ENCODE results near the gene AQP12B. TPM values are rescaled to one million over a fixed set of nuclear protein-coding genes. Genes with fewer than 3 reads are reported as not detected.
"Not testable (repeated sequence)": the region's sequence is repeated elsewhere in the genome, so short reads cannot be mapped to it uniquely, and the experiment has no call there.

AQP12B gene
- total RNA-seq, 1 donor from 2014 or later: not detected

- intact Hi-C loops (cut with micrococcal nuclease): no loop called here
- no peak for ATAC-seq
- no peak for DNase-seq
Measured at GRCh38 chr2:240688553-240688919, 5.9 kb upstream of the AQP12B start.

- intact Hi-C loops (cut with micrococcal nuclease): no loop called here
- DNase-seq (no peak), ATAC-seq (no peak)
Measured at GRCh38 chr2:240687741-240688552, 5.3 kb upstream of the AQP12B start.

- ATAC-seq (no peak), DNase-seq (no peak)
- intact Hi-C loops (cut with micrococcal nuclease): no loop called here
Measured at GRCh38 chr2:240687045-240687740, 4.5 kb upstream of the AQP12B start.

- ATAC-seq: no peak
- intact Hi-C loops (cut with micrococcal nuclease): no loop called here
- DNase-seq: no peak
Measured at GRCh38 chr2:240686460-240686859, 3.8 kb upstream of the AQP12B start.

GRCh38 chr2:240685771-240686371 lies 3.2 kb upstream of the AQP12B start:
- ATAC-seq: no peak
- no peak for DNase-seq
- intact Hi-C loops (cut with micrococcal nuclease): no loop called here

- intact Hi-C loops (cut with micrococcal nuclease); ATAC-seq; DNase-seq: not testable (repeated sequence)
Measured at GRCh38 chr2:240683980-240684728, 1.5 kb upstream of the AQP12B start.

- ATAC-seq; DNase-seq; intact Hi-C loops (cut with micrococcal nuclease): not testable (repeated sequence)
Measured at GRCh38 chr2:240683329-240683979, 769 bp upstream of the AQP12B start.

- DNase-seq; ATAC-seq; intact Hi-C loops (cut with micrococcal nuclease): not testable (repeated sequence)
Measured at GRCh38 chr2:240680185-240680584, 2.5 kb downstream of the AQP12B start.

GRCh38 chr2:240678909-240679308 lies 3.8 kb downstream of the AQP12B start:
- intact Hi-C loops (cut with micrococcal nuclease); ATAC-seq; DNase-seq: not testable (repeated sequence)

GRCh38 chr2:240678043-240678442 lies 4.6 kb downstream of the AQP12B start:
- intact Hi-C loops (cut with micrococcal nuclease); DNase-seq; ATAC-seq: not testable (repeated sequence)

GRCh38 chr2:240675345-240675744 lies 7.3 kb downstream of the AQP12B start:
- intact Hi-C loops (cut with micrococcal nuclease); DNase-seq: not testable (repeated sequence)
- ATAC-seq: peak; percentile 56

- intact Hi-C loops (cut with micrococcal nuclease); ATAC-seq; DNase-seq: not testable (repeated sequence)
Measured at GRCh38 chr2:240674461-240675184, 8.1 kb downstream of the AQP12B start.

GRCh38 chr2:240672701-240673190 lies 9.9 kb downstream of the AQP12B start:
- intact Hi-C loops (cut with micrococcal nuclease): no loop called here
- DNase-seq (no peak), ATAC-seq (peak; percentile 48)

GRCh38 chr2:240672076-240672700 lies 10.5 kb downstream of the AQP12B start:
- no peak for DNase-seq
- intact Hi-C loops (cut with micrococcal nuclease): no loop called here
- no peak for ATAC-seq

- ATAC-seq (no peak), DNase-seq (no peak)
- intact Hi-C loops (cut with micrococcal nuclease): no loop called here
Measured at GRCh38 chr2:240670950-240671349, 11.7 kb downstream of the AQP12B start.

- DNase-seq: no peak
- intact Hi-C loops (cut with micrococcal nuclease): no loop called here
- no peak for ATAC-seq
Measured at GRCh38 chr2:240670402-240670801, 12.3 kb downstream of the AQP12B start.

GRCh38 chr2:240664622-240665021 lies 18.1 kb downstream of the AQP12B start:
- DNase-seq (no peak), ATAC-seq (no peak)
- intact Hi-C loops (cut with micrococcal nuclease): no loop called here

Measured in left ventricle myocardium superior (tissue), 1 donor.